SK-MEL-5 (cell line): ENCODE measurements around the gene KCNC3. TPM values are rescaled to one million over a fixed set of nuclear protein-coding genes. Genes with fewer than 3 reads are reported as not detected.

Source experiments
- DNase-seq: peaks from one replicate; pipeline ENCODE4 v3.0.0-alpha.2; 2016; ENCODE audit warnings: low read depth, low spot score
- in situ Hi-C: cut with HindIII; loops from 2 replicates; pipeline ENCODE4 v1.10.0; 2016; ENCODE audit warnings: low sequenced_read_pairs, high pct_unique_total_duplicates, low pct_unique_long_range_greater_than_20kb
- total RNA-seq: library from RNA; depleted of rRNA; stranded (reverse); fragments of >200 nt; shearing (Covaris generic); gene quantifications from 2 replicates; pipeline ENCODE4 v1.2.3, GENCODE V29; 2014

The KCNC3 gene
- total RNA-seq, 1 experiment from 2014 or later, result 0.55 TPM

DNA sequence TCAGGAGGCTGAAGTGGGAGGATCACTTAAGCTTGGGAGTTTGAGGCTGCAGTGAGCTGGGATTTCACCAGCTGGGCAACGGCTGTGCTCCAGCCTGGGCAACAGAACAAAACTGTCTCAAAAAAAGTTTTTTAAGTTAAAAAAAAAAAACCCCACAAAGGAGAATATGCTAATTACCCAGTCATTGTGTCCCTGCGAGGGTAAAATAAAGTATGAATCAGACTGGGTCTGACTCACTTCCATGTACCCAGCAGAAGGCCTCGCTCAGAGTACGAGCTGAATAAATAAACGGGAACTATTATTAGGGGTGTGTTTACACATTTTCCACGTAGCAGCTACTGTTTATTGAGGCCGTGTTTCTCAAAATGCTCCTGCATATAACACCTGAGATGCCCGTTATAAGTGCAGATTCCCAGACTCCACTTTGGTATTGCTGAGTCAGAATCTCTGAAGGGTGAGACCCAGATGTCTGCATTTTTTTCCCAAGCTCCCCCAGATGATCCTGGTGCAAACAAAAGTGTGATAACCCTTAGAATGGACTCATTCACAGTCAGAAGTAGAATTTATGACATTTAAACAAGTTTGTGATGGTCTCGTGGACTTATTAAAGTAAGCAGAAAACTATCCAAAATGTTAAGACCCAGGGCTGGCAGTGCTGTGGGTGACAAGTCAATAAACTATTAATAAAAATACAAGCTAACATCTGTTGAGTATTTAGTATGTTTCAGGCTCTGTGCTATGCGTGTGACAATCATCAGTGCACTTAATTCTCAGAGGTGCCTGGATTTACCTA lies 28.2 kb downstream of the KCNC3 start:
- in situ Hi-C loops, result no loop called here
- no peak for DNase-seq

DNA sequence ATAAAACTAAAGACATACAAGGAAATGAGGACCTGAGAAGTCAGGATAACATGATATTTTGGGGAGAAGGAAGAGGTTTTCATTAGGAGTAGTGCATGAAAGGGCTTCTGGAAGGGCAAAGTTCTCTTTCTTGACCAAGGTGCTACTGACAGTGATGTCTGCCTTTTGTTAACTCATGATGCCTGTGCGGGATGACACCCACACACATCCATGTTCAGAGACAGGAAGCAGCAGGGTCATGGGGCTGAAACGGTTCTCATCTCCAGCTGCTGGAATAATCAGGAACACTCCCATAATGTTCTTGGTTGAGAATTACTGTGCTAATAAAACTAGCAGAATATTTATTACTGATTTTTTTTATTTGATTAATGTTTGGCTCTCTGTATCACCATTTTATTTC lies 29.1 kb downstream of the KCNC3 start:
- in situ Hi-C loops, result no loop called here
- DNase-seq, result no peak

GRCh38 chr19:50293263-50294004 lies 35.7 kb downstream of the KCNC3 start:
- no peak for DNase-seq
- in situ Hi-C loops, result no loop called here

GRCh38 chr19:50292216-50292827 lies 36.9 kb downstream of the KCNC3 start:
- no peak for DNase-seq
- in situ Hi-C loops, result no loop called here

DNA sequence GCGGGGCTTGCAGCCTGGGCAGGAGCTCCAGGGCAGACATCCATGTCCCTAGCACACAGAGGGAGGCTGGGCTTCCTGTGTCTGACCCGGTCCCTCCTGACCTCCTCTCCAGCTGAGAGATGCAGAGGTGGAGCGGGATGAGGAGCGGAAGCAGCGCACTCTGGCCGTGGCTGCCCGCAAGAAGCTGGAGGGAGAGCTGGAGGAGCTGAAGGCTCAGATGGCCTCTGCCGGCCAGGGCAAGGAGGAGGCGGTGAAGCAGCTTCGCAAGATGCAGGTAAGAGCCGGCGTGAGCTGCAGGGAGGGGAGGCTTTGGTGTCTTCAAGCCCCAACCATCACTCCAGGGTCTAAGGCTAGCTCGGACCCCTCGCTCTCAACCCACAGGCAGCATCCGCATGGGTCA lies 38.4 kb downstream of the KCNC3 start:
- DNase-seq, result no peak
- in situ Hi-C loops, result no loop called here

- DNase-seq, result no peak
- in situ Hi-C loops, result no loop called here
Measured at GRCh38 chr19:50290011-50290410, 39.2 kb downstream of the KCNC3 start.

GRCh38 chr19:50288954-50289353 lies 40.2 kb downstream of the KCNC3 start:
- DNase-seq, result no peak
- in situ Hi-C loops, result no loop called here

- in situ Hi-C loops, result no loop called here
- DNase-seq, result no peak
Measured at GRCh38 chr19:50287331-50287730, 41.8 kb downstream of the KCNC3 start.

DNA sequence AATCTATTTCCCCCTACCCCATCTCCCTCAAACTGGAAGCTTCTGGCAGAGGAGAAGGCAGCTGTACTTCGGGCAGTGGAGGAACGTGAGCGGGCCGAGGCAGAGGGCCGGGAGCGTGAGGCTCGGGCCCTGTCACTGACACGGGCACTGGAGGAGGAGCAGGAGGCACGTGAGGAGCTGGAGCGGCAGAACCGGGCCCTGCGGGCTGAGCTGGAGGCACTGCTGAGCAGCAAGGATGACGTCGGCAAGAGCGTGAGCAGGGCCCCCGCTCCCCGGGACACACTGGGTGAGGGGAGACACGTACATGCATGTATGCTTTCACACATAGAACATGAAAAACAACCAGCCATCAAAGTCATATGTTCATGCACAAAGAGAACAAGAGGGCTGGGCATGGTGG lies 42.7 kb downstream of the KCNC3 start:
- in situ Hi-C loops, result no loop called here
- no peak for DNase-seq

DNA sequence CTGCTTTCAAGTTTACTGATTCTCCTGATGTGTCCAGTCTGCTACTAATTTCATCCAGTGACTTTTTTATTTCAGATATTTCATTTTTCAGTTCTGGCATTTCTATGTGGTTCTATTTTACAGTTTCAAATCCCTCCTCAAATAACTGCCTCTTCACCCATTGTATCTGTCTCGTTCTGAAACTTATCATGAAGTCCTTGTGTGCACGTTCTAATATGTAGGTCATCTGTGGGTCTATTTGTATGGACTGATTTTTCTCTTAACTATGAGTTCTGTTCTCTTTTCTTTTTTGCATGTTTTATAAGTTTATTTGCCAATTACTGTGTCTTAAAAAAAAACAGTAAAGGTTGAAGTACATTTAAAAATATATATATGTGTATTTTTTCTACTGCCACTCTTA lies 43.3 kb downstream of the KCNC3 start:
- no peak for DNase-seq
- in situ Hi-C loops, result no loop called here

DNA sequence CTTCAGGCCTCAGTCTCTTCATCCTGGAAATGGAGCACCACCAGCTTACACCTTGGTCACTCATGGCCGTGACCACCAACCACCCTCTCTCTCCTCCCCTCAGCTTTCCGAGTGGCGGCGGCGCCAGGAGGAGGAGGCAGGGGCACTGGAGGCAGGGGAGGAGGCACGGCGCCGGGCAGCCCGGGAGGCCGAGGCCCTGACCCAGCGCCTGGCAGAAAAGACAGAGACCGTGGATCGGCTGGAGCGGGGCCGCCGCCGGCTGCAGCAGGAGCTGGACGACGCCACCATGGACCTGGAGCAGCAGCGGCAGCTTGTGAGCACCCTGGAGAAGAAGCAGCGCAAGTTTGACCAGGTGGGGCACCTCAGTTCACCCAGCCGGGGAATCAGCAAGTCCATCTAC lies 47.7 kb downstream of the KCNC3 start:
- DNase-seq, result no peak
- in situ Hi-C loops, result no loop called here

- in situ Hi-C loops, result no loop called here
- no peak for DNase-seq
Measured at GRCh38 chr19:50280983-50281382, 48.2 kb downstream of the KCNC3 start.

- in situ Hi-C loops, result no loop called here
- DNase-seq, result no peak
Measured at GRCh38 chr19:50280074-50280473, 49.1 kb downstream of the KCNC3 start.

DNA sequence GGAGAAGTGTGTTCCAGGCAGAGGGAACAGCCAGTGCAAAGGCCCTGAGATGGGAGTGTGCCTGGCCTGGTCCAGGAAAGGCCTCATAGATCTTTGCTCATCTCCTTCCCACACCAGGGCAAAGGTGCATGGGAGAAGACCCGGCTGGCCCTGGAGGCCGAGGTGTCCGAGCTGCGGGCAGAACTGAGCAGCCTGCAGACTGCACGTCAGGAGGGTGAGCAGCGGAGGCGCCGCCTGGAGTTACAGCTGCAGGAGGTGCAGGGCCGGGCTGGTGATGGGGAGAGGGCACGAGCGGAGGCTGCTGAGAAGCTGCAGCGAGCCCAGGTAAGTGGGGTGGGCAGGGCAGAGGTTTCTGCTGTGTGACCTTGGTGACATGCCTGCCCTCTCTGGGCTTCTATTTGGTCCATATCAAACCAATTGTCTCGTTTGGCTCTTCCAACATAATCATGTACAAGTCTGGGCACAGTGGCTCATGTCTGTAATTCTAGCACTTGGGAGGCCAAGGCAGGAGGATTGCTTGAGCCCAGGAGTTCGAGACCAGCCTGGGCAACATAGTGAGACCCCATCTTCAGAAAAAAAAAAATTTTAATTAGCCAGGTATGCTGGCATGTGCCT lies 51.1 kb downstream of the KCNC3 start:
- in situ Hi-C loops, result no loop called here
- no peak for DNase-seq

DNA sequence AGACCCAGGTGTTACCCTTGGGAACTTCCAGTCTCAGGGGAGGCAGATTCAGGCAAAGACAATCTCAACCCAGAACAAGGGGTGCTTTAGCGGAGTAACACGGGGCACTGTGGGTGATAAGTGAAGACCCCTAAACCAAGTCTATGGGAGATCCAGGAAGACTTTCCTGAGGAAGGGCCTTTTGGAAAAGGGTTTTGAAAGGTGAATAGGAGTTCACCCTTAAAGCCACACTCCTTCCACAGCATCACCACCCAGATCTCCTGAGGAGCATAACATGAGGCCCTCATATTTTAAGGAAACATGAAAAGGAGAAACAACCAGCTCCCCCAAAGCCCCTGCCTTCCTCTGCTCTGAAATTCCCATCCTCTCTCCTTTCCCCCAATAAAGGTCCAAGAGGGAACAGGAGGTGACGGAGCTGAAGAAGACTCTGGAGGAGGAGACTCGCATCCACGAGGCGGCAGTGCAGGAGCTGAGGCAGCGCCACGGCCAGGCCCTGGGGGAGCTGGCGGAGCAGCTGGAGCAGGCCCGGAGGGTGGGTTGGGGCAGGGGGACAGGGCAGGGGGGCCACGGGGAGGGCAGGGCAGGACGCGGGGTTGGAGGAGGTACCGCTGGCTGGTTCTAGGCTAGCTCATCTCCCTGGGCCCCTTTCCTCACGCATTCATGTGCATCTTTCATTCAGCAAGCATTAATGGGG lies 52.7 kb downstream of the KCNC3 start:
- in situ Hi-C loops, result no loop called here

GRCh38 chr19:50275577-50276368 lies 53.4 kb downstream of the KCNC3 start:
- in situ Hi-C loops, result no loop called here
- no peak for DNase-seq

More for the DNA sequence above, 52.7 kb downstream of the KCNC3 start:
- no peak for DNase-seq

GRCh38 chr19:50273821-50274220 lies 55.4 kb downstream of the KCNC3 start:
- no peak for DNase-seq
- in situ Hi-C loops, result no loop called here
